ENCODE results near the gene C10orf95.

GRCh38 chr10:102432162-102432950, 19.0 kb downstream of the C10orf95 start, which contains the start of gene CUEDC2:
- TF ChIP-seq CTCF (conservative IDR thresholded peaks at IDR 0.05 in 1 of 2, IDR thresholded peaks at IDR 0.05 in 1 of 2; ENCODE audit: low read depth in 1 of 2, low read length in 2 of 2) (no peak), EZH2 (IDR thresholded peaks at IDR 0.05; ENCODE audit: low read length, missing control alignments) (no peak)
